ENCODE results near the gene L3MBTL4.

DNA sequence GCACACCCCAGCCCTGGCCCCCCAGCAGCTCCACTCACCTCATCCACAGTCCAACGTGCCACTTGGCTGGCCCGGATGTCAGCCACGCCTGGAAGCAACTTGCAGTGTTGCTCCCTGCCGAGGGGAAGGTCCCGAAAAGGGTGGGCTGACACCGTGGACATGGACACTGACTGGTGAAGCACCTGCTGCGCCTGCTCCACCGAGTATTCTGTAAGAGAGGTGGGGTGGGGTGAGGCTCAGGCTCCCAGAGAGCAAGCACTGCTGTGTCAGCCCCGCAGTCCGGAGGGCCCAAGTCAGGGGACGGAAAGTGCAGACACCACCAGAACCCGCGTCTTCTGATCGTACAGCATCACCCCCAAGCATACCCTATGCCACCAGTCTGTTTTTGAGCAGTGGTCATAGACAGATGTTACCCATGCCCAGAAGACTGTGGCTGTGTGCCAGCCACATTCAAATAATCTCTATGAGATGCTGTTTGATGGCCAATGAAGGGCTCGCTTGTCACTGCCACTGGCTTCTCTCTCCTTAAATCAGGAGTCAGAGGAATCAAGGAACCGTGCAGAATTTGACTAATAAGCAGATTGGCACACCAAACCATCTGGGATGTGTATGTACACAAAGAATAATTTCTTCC lies 445.2 kb downstream of the L3MBTL4 start:
- TF ChIP-seq, protein P1, sequence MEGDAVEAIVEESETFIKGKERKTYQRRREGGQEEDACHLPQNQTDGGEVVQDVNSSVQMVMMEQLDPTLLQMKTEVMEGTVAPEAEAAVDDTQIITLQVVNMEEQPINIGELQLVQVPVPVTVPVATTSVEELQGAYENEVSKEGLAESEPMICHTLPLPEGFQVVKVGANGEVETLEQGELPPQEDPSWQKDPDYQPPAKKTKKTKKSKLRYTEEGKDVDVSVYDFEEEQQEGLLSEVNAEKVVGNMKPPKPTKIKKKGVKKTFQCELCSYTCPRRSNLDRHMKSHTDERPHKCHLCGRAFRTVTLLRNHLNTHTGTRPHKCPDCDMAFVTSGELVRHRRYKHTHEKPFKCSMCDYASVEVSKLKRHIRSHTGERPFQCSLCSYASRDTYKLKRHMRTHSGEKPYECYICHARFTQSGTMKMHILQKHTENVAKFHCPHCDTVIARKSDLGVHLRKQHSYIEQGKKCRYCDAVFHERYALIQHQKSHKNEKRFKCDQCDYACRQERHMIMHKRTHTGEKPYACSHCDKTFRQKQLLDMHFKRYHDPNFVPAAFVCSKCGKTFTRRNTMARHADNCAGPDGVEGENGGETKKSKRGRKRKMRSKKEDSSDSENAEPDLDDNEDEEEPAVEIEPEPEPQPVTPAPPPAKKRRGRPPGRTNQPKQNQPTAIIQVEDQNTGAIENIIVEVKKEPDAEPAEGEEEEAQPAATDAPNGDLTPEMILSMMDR (conservative IDR thresholded peaks at IDR 0.05), result no peak
- TF ChIP-seq EZH2 (IDR thresholded peaks at IDR 0.05; ENCODE audit: low read depth), result no peak
